Prostate gland (tissue), 2 donors: ENCODE results near the gene SPTBN2. TPM values are rescaled to one million over a fixed set of nuclear protein-coding genes. Genes with fewer than 3 reads are reported as not detected.
A peak's percentile ranks its signal among the peaks of the same experiment; 100 is the strongest.

ENCODE experiments used
- DNase-seq: peaks from one replicate; pipeline ENCODE4 v3.0.0-alpha.2; 2019; ENCODE audit warnings: low spot score
- H3K27ac ChIP-seq, 2 donors: fragments of 200-600 bp; sonication (generic); 2 replicates each; pipeline ENCODE4 v1.5.1; 2017 to 2019
- H3K27me3 ChIP-seq: fragments of 200-600 bp; sonication (generic); replicated peaks from 2 replicates; pipeline ENCODE4 v1.5.1; 2019; ENCODE audit not compliant: insufficient read depth
- H3K36me3 ChIP-seq, 2 donors: fragments of 200-600 bp; sonication (generic); 1 replicate in 1 of 2; 2 replicates in 1 of 2; pipeline versions ENCODE4 v1.5.1 to v1.8.1; 2017 to 2019
- H3K4me1 ChIP-seq: fragments of 200-600 bp; sonication (generic); replicated peaks from 2 replicates; pipeline ENCODE4 v1.5.1; 2019
- H3K4me3 ChIP-seq, 2 donors: fragments of 200-600 bp; sonication (generic); 2 replicates each; pipeline ENCODE4 v1.5.1; 2017 to 2019
- H3K9me3 ChIP-seq: fragments of 200-600 bp; sonication (generic); 2 replicates; pipeline ENCODE4 v1.5.1; 2017
- CTCF ChIP-seq, 4 experiments: fragments of 200-600 bp in 2 of 4; fragments of 450-650 bp in 2 of 4; sonication (generic) in 2 of 4; IDR thresholded peaks; 1 replicate in 3 of 4; 2 replicates in 1 of 4; pipeline ENCODE4 v1.5.1; 2016 to 2019; ENCODE audit warnings: antibody characterized with exemption in 4 of 4, mild to moderate bottlenecking in 2 of 4, moderate library complexity in 2 of 4
- POLR2A ChIP-seq: fragments of 450-650 bp; IDR thresholded peaks from one replicate; pipeline ENCODE4 v1.6.1; 2016; ENCODE audit warnings: antibody characterized with exemption, mild to moderate bottlenecking
- POLR2AphosphoS5 ChIP-seq: sonication (generic); formaldehyde crosslinking; IDR thresholded peaks from one replicate; pipeline ENCODE4 v1.6.1; 2017; ENCODE audit warnings: antibody characterized with exemption
- WGBS: methylation state at CpG from one replicate; pipeline ENCODE4 v1.1.5; 2018; 5-methylcytosine and 5-hydroxymethylcytosine counted together
- intact Hi-C: fragments of 100-400 bp; cut with DNase I; formaldehyde crosslinking; loops from one replicate; pipeline ENCODE4 v1.14.2; 2022
- small RNA-seq, 2 donors: library from RNA; depleted of rRNA; stranded (forward); fragments of <200 nt; gene quantifications; one replicate each; pipeline ENCODE3, GENCODE V24; 2016
- total RNA-seq, 2 donors: library from RNA; depleted of rRNA; stranded (reverse); fragments of >200 nt; gene quantifications; one replicate each; pipeline ENCODE4 v1.1.0, GENCODE V29; 2016

The SPTBN2 gene
- total RNA-seq, 2 donors from 2014 or later = 139 to 140 TPM

- no peak for TF ChIP-seq POLR2AphosphoS5
- no peak for TF ChIP-seq CTCF (IDR thresholded peaks at IDR 0.05)
- no peak for TF ChIP-seq POLR2A
- DNase-seq = no peak
- peaks cover 0 to 8% of the 10 kb centered on the region in 2 donors for H3K36me3 ChIP-seq
- intact Hi-C loops = loop anchor here (5.0 kb wide), 1 partner anchor 40 kb away; the partner anchor contains the start of gene RBM4B
- peaks cover 5% of the 10 kb centered on the region for H3K4me1 ChIP-seq
- H3K27me3 ChIP-seq = no peaks in the 10 kb centered on the region
- peak overlapping the region; percentile 81 to 94 for H3K27ac ChIP-seq
- WGBS = 33% methylated on average over 12 of the region's 12 CpGs
- H3K4me3 ChIP-seq = peak overlapping the region; percentile 24 to 65
- H3K9me3 ChIP-seq = no peaks in the 10 kb centered on the region
Measured at GRCh38 chr11:66637557-66638176, 91.3 kb downstream of the SPTBN2 start.

GRCh38 chr11:66636411-66636810 lies 92.6 kb downstream of the SPTBN2 start:
- H3K9me3 ChIP-seq = no peaks in the 10 kb centered on the region
- H3K36me3 ChIP-seq = peaks cover 0 to 8% of the 10 kb centered on the region in 2 donors
- DNase-seq = no peak
- no peak overlapping the region for H3K27ac ChIP-seq
- 70% methylated on average over 3 of the region's 3 CpGs for WGBS
- TF ChIP-seq POLR2AphosphoS5 (no peak), CTCF (IDR thresholded peaks at IDR 0.05) (no peak), POLR2A (no peak)
- no peak overlapping the region for H3K4me3 ChIP-seq
- H3K27me3 ChIP-seq = no peaks in the 10 kb centered on the region
- peaks cover 5% of the 10 kb centered on the region for H3K4me1 ChIP-seq
- intact Hi-C loops = loop anchor here (5.0 kb wide), 1 partner anchor 41 kb away; the partner anchor contains the start of gene RBM4B

Small RNA genes lying within 50 kb of the gene (small RNA-seq; reads per million reads assigned to genes)
- gene RN7SL12P = 0 reads per million in 2 donors

Other genes starting within 250 kb of the SPTBN2 start
- 10 to 100 TPM; 37.0 to 53.6 TPM for gene DPP3, start 248.8 kb downstream of the SPTBN2 start, total RNA-seq
- 100 to 1,000 TPM; 106 to 148 TPM for gene BBS1, start 218.6 kb downstream of the SPTBN2 start, total RNA-seq
- gene ZDHHC24, start 183.2 kb downstream of the SPTBN2 start, total RNA-seq = 10 to 100 TPM; 24.9 to 37.8 TPM
- gene ACTN3, start 182.3 kb downstream of the SPTBN2 start, total RNA-seq = not detected
- 100 to 1,000 TPM; 119 to 130 TPM for gene CTSF, start 160.6 kb downstream of the SPTBN2 start, total RNA-seq
- gene CCDC87, start 136.2 kb downstream of the SPTBN2 start, total RNA-seq = 1 to 10 TPM in 1 of 2 donors, under 1 TPM in 1; 0.82 to 3.8 TPM
- 10 to 100 TPM; 31.0 to 63.8 TPM for gene CCS, start 136.0 kb downstream of the SPTBN2 start, total RNA-seq
- 10 to 100 TPM; 45.9 to 98.8 TPM for gene RBM14, start 112.6 kb downstream of the SPTBN2 start, total RNA-seq
- 100 to 1,000 TPM; 105 to 137 TPM for gene RBM4, start 90.5 kb downstream of the SPTBN2 start, total RNA-seq
- 10 to 100 TPM; 15.5 to 40.7 TPM for gene RBM4B, start 51.3 kb downstream of the SPTBN2 start, total RNA-seq
- 10 to 100 TPM; 27.1 to 50.0 TPM for gene RCE1, start 114.2 kb upstream of the SPTBN2 start, total RNA-seq
- 10 to 100 TPM in 1 of 2 donors, 1 to 10 TPM in 1; 6.6 to 17.3 TPM for gene LRFN4, start 127.8 kb upstream of the SPTBN2 start, total RNA-seq
- gene PC, start 229.2 kb upstream of the SPTBN2 start, total RNA-seq = 10 to 100 TPM; 42.8 to 43.4 TPM
- not detected for gene C11orf86, start 246.1 kb upstream of the SPTBN2 start, total RNA-seq